ENCODE results near the gene SIAH2.

DNA sequence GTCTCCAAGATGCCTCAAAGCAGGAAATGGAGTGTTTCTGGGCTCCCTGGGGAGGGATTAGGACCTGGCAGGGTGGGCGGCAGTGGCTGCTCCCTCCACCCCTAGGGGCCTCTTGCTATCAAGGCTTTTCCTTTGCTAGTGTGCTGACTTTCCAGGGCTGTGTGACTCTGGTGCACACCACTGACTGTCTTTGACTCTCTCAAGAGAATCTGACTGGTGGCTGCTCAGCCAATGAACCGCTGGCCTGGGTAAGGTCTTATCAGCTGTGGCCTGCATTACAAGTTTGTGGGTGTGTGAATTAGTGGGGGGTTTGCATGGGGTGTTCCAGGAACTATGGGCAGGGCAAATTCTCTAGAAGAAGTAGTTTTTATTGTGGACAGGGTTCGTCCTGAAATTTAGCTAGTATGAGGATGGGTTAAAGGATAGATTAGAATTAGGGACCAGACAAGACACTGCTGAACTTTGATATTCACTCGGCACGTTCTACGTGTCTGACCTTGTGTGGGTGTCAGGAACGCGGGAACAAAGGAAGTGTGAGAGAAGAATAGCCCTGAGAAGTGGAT is 29.5 kb downstream of the SIAH2 start:
- TF ChIP-seq, protein P1, sequence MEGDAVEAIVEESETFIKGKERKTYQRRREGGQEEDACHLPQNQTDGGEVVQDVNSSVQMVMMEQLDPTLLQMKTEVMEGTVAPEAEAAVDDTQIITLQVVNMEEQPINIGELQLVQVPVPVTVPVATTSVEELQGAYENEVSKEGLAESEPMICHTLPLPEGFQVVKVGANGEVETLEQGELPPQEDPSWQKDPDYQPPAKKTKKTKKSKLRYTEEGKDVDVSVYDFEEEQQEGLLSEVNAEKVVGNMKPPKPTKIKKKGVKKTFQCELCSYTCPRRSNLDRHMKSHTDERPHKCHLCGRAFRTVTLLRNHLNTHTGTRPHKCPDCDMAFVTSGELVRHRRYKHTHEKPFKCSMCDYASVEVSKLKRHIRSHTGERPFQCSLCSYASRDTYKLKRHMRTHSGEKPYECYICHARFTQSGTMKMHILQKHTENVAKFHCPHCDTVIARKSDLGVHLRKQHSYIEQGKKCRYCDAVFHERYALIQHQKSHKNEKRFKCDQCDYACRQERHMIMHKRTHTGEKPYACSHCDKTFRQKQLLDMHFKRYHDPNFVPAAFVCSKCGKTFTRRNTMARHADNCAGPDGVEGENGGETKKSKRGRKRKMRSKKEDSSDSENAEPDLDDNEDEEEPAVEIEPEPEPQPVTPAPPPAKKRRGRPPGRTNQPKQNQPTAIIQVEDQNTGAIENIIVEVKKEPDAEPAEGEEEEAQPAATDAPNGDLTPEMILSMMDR (IDR thresholded peaks at IDR 0.05): no peak
- no peak for TF ChIP-seq JUND (IDR thresholded peaks at IDR 0.05)
- TF ChIP-seq, protein P2, sequence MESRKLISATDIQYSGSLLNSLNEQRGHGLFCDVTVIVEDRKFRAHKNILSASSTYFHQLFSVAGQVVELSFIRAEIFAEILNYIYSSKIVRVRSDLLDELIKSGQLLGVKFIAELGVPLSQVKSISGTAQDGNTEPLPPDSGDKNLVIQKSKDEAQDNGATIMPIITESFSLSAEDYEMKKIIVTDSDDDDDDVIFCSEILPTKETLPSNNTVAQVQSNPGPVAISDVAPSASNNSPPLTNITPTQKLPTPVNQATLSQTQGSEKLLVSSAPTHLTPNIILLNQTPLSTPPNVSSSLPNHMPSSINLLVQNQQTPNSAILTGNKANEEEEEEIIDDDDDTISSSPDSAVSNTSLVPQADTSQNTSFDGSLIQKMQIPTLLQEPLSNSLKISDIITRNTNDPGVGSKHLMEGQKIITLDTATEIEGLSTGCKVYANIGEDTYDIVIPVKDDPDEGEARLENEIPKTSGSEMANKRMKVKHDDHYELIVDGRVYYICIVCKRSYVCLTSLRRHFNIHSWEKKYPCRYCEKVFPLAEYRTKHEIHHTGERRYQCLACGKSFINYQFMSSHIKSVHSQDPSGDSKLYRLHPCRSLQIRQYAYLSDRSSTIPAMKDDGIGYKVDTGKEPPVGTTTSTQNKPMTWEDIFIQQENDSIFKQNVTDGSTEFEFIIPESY (IDR thresholded peaks at IDR 0.05; ENCODE audit: borderline replicate concordance, low read depth): no peak
- TF ChIP-seq FOXJ3 (CRISPR knock-in tag; IDR thresholded peaks at IDR 0.05): no peak
- TF ChIP-seq TAF1 (IDR thresholded peaks at IDR 0.05; ENCODE audit: borderline replicate concordance, low read depth, low read length): no peak
- no peak for TF ChIP-seq RAD21 (IDR thresholded peaks at IDR 0.05; ENCODE audit: low read length)
- no peak for TF ChIP-seq NFIC (IDR thresholded peaks at IDR 0.05; ENCODE audit: borderline replicate concordance)
- TF ChIP-seq, protein P3, sequence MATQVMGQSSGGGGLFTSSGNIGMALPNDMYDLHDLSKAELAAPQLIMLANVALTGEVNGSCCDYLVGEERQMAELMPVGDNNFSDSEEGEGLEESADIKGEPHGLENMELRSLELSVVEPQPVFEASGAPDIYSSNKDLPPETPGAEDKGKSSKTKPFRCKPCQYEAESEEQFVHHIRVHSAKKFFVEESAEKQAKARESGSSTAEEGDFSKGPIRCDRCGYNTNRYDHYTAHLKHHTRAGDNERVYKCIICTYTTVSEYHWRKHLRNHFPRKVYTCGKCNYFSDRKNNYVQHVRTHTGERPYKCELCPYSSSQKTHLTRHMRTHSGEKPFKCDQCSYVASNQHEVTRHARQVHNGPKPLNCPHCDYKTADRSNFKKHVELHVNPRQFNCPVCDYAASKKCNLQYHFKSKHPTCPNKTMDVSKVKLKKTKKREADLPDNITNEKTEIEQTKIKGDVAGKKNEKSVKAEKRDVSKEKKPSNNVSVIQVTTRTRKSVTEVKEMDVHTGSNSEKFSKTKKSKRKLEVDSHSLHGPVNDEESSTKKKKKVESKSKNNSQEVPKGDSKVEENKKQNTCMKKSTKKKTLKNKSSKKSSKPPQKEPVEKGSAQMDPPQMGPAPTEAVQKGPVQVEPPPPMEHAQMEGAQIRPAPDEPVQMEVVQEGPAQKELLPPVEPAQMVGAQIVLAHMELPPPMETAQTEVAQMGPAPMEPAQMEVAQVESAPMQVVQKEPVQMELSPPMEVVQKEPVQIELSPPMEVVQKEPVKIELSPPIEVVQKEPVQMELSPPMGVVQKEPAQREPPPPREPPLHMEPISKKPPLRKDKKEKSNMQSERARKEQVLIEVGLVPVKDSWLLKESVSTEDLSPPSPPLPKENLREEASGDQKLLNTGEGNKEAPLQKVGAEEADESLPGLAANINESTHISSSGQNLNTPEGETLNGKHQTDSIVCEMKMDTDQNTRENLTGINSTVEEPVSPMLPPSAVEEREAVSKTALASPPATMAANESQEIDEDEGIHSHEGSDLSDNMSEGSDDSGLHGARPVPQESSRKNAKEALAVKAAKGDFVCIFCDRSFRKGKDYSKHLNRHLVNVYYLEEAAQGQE (IDR thresholded peaks at IDR 0.05; ENCODE audit: low read depth, low read length): no peak
